ENCODE data around the gene PCK1. TPM values are rescaled to one million over a fixed set of nuclear protein-coding genes. Genes with fewer than 3 reads are reported as not detected.

Gene PCK1
- total and polyA plus RNA-seq, 4 donors: 0.21 to 49.2 (median 0.54) TPM

- H3K9me3 ChIP-seq (ENCODE audit: control insufficient read depth, low read length): no peaks in the 10 kb centered on the region
- H3K27me3 ChIP-seq (ENCODE audit: control insufficient read depth in 1 of 2, insufficient read depth in 2 of 2, low read length in 1 of 2): no peaks in the 10 kb centered on the region
- DNase-seq: peak; percentile 35 to 48
- no peaks in the 10 kb centered on the region for H3K4me1 ChIP-seq (ENCODE audit: control insufficient read depth in 1 of 2, insufficient read depth in 2 of 2, low read length in 2 of 2)
- H3K27ac ChIP-seq (ENCODE audit: low read depth in 1 of 2, low read length in 2 of 2): no peak overlapping the region
- WGBS, 2 donors: 91 to 95% methylated on average over 14 of the region's 14 CpGs
- ATAC-seq (ENCODE audit: low FRiP score): no peak
- H3K4me3 ChIP-seq (ENCODE audit: low read length in 2 of 2): no peak overlapping the region
- H3K36me3 ChIP-seq (ENCODE audit: control insufficient read depth in 1 of 2, insufficient read depth in 2 of 2, low read length in 1 of 2): no peaks in the 10 kb centered on the region
- intact Hi-C loops (cut with DNase I): no loop called here
Observed at GRCh38 chr20:57581202-57582028, 20.5 kb downstream of the PCK1 start.

- Histone ChIP-seq H3K27ac (ENCODE audit: low read depth in 1 of 2, low read length in 2 of 2) (peak overlapping the region; percentile 44 to 56), H3K9me3 (ENCODE audit: control insufficient read depth, low read length) (no peaks in the 10 kb centered on the region), H3K4me3 (ENCODE audit: low read length in 2 of 2) (no peak overlapping the region), H3K27me3 (ENCODE audit: control insufficient read depth in 1 of 2, insufficient read depth in 2 of 2, low read length in 1 of 2) (no peaks in the 10 kb centered on the region), H3K4me1 (ENCODE audit: control insufficient read depth in 1 of 2, insufficient read depth in 2 of 2, low read length in 2 of 2) (no peaks in the 10 kb centered on the region), H3K36me3 (ENCODE audit: control insufficient read depth in 1 of 2, insufficient read depth in 2 of 2, low read length in 1 of 2) (no peaks in the 10 kb centered on the region)
- intact Hi-C loops (cut with DNase I): no loop called here
- 67% methylated on average over 5 of the region's 5 CpGs for WGBS, 2 donors
- no peak for ATAC-seq (ENCODE audit: low FRiP score)
- DNase-seq: peak in 1 of 2 donors; percentile 60
Observed at GRCh38 chr20:57582029-57582378, 21.1 kb downstream of the PCK1 start.

- H3K27ac ChIP-seq (ENCODE audit: low read depth in 1 of 2, low read length in 2 of 2): peak overlapping the region; percentile 39 to 44
- no peak overlapping the region for H3K4me3 ChIP-seq (ENCODE audit: low read length in 2 of 2)
- DNase-seq (peak; percentile 85 to 87), ATAC-seq (ENCODE audit: low FRiP score) (peak; percentile 81)
- 1 to 8% methylated on average over 21 of the region's 21 CpGs for WGBS, 2 donors
- no peaks in the 10 kb centered on the region for H3K4me1 ChIP-seq (ENCODE audit: control insufficient read depth in 1 of 2, insufficient read depth in 2 of 2, low read length in 2 of 2)
- peaks cover 2% of the 10 kb centered on the region for H3K9me3 ChIP-seq (ENCODE audit: control insufficient read depth, low read length)
- no peaks in the 10 kb centered on the region for H3K36me3 ChIP-seq (ENCODE audit: control insufficient read depth in 1 of 2, insufficient read depth in 2 of 2, low read length in 1 of 2)
- no peaks in the 10 kb centered on the region for H3K27me3 ChIP-seq (ENCODE audit: control insufficient read depth in 1 of 2, insufficient read depth in 2 of 2, low read length in 1 of 2)
- intact Hi-C loops (cut with DNase I): no loop called here
Observed at GRCh38 chr20:57582432-57583288, 21.8 kb downstream of the PCK1 start.

GRCh38 chr20:57583289-57584257, 22.7 kb downstream of the PCK1 start:
- Histone ChIP-seq H3K4me3 (ENCODE audit: low read length in 2 of 2) (no peak overlapping the region), H3K4me1 (ENCODE audit: control insufficient read depth in 1 of 2, insufficient read depth in 2 of 2, low read length in 2 of 2) (no peaks in the 10 kb centered on the region), H3K27ac (ENCODE audit: low read depth in 1 of 2, low read length in 2 of 2) (no peak overlapping the region), H3K36me3 (ENCODE audit: control insufficient read depth in 1 of 2, insufficient read depth in 2 of 2, low read length in 1 of 2) (no peaks in the 10 kb centered on the region), H3K27me3 (ENCODE audit: control insufficient read depth in 1 of 2, insufficient read depth in 2 of 2, low read length in 1 of 2) (no peaks in the 10 kb centered on the region), H3K9me3 (ENCODE audit: control insufficient read depth, low read length) (peaks cover 2% of the 10 kb centered on the region)
- 85 to 87% methylated on average over 18 of the region's 18 CpGs for WGBS, 2 donors
- DNase-seq: peak in 1 of 2 donors; percentile 41
- intact Hi-C loops (cut with DNase I): no loop called here
- no peak for ATAC-seq (ENCODE audit: low FRiP score)

GRCh38 chr20:57584768-57585461, 24.0 kb downstream of the PCK1 start:
- DNase-seq (peak; percentile 12 to 54), ATAC-seq (ENCODE audit: low FRiP score) (no peak)
- H3K36me3 ChIP-seq (ENCODE audit: control insufficient read depth in 1 of 2, insufficient read depth in 2 of 2, low read length in 1 of 2): no peaks in the 10 kb centered on the region
- no peaks in the 10 kb centered on the region for H3K4me1 ChIP-seq (ENCODE audit: control insufficient read depth in 1 of 2, insufficient read depth in 2 of 2, low read length in 2 of 2)
- intact Hi-C loops (cut with DNase I): no loop called here
- 79 to 83% methylated on average over 8 of the region's 8 CpGs for WGBS, 2 donors
- no peak overlapping the region for H3K4me3 ChIP-seq (ENCODE audit: low read length in 2 of 2)
- H3K9me3 ChIP-seq (ENCODE audit: control insufficient read depth, low read length): peaks cover 2% of the 10 kb centered on the region
- no peaks in the 10 kb centered on the region for H3K27me3 ChIP-seq (ENCODE audit: control insufficient read depth in 1 of 2, insufficient read depth in 2 of 2, low read length in 1 of 2)
- H3K27ac ChIP-seq (ENCODE audit: low read depth in 1 of 2, low read length in 2 of 2): no peak overlapping the region

- intact Hi-C loops (cut with DNase I): no loop called here
- 76 to 78% methylated on average over 17 of the region's 17 CpGs for WGBS, 2 donors
Observed at GRCh38 chr20:57585466-57586213, 24.7 kb downstream of the PCK1 start.

GRCh38 chr20:57586370-57586793, 25.5 kb downstream of the PCK1 start:
- Histone ChIP-seq H3K27me3 (ENCODE audit: control insufficient read depth in 1 of 2, insufficient read depth in 2 of 2, low read length in 1 of 2) (no peaks in the 10 kb centered on the region), H3K27ac (ENCODE audit: low read depth in 1 of 2, low read length in 2 of 2) (no peak overlapping the region), H3K4me1 (ENCODE audit: control insufficient read depth in 1 of 2, insufficient read depth in 2 of 2, low read length in 2 of 2) (no peaks in the 10 kb centered on the region), H3K36me3 (ENCODE audit: control insufficient read depth in 1 of 2, insufficient read depth in 2 of 2, low read length in 1 of 2) (no peaks in the 10 kb centered on the region), H3K9me3 (ENCODE audit: control insufficient read depth, low read length) (peaks cover 2% of the 10 kb centered on the region), H3K4me3 (ENCODE audit: low read length in 2 of 2) (no peak overlapping the region)
- DNase-seq: peak in 1 of 2 donors; percentile 70
- ATAC-seq (ENCODE audit: low FRiP score): no peak
- intact Hi-C loops (cut with DNase I): no loop called here
- 41 to 42% methylated on average over 8 of the region's 8 CpGs for whole genome bisulfite sequencing, 2 donors

More at GRCh38 chr20:57585466-57586213, 24.7 kb downstream of the PCK1 start:
- H3K9me3 ChIP-seq (ENCODE audit: control insufficient read depth, low read length): peaks cover 2% of the 10 kb centered on the region
- H3K36me3 ChIP-seq (ENCODE audit: control insufficient read depth in 1 of 2, insufficient read depth in 2 of 2, low read length in 1 of 2): no peaks in the 10 kb centered on the region
- ATAC-seq (ENCODE audit: low FRiP score): no peak
- peak in 1 of 2 donors; percentile 64 for DNase-seq
- H3K4me1 ChIP-seq (ENCODE audit: control insufficient read depth in 1 of 2, insufficient read depth in 2 of 2, low read length in 2 of 2): no peaks in the 10 kb centered on the region
- no peaks in the 10 kb centered on the region for H3K27me3 ChIP-seq (ENCODE audit: control insufficient read depth in 1 of 2, insufficient read depth in 2 of 2, low read length in 1 of 2)
- H3K4me3 ChIP-seq (ENCODE audit: low read length in 2 of 2): no peak overlapping the region
- no peak overlapping the region for H3K27ac ChIP-seq (ENCODE audit: low read depth in 1 of 2, low read length in 2 of 2)
